GM21390 (cell line): ENCODE results near the gene RELN.
"Not testable (repeated sequence)": the region's sequence is repeated elsewhere in the genome, so short reads cannot be mapped to it uniquely, and the experiment has no call there.

ENCODE experiments used
- ATAC-seq: cut with Tn5 transposase; IDR thresholded peaks from one replicate; pipeline ENCODE4 v1.9.1; 2021; ENCODE audit not compliant: unreplicated experiment

Gene RELN

GRCh38 chr7:103795787-103796186 is 193.7 kb downstream of the RELN start:
- no peak for ATAC-seq

DNA sequence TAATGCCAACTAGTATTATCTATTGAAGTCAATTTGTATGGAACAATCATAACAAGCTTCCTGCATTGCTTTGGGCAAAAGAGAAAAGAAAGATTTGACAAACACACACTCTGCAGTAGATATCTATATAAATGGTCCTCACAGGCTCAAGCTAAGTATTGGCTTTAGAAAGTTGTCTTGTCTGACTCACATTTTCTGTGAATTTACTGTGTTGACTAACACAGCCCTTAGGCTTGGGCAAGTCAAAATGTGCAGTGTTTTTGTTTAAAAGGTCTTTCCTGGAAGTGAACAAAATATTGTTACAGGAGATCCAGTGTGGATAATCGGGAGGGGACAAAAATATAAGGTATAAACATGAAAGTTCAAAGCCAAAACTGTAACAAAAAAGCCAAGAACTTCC is 194.4 kb downstream of the RELN start:
- ATAC-seq: no peak

DNA sequence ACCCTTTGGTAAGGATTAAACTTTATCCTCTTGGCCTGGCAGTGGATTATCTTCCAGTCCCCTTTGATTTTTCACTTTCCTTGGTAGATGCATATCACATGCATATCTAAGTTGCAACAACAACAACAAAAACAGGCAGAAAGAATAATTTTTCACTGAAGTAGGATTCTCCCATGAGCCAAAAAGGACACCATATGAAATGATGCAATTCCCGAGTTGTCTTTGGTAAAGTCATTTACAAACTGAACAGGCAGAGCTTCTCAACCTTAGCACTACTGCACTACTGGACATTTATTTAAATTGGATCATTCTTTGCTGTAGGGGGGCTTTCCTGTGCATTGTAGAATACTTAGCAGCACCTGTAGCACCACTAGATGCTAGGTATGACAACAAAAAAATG is 195.0 kb downstream of the RELN start:
- no peak for ATAC-seq

DNA sequence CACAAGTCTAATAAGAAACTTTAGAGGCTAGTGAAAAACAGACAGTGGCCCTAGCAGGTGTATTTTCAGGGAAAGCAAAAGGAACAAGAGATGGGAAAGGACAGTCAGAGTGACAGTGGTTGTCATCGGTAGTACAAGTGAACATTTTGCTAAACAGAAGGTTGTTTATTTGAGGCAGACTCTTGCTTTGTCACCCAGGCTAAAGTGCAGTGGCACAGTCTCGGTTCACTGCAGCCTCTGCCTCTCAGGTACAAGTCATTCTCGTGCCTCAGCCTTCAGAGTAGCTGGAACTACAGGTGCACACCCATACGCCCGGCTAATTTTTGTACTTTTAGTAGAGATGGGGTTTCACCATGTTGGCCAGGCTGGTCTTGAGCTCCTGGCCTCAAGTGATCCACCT is 195.8 kb downstream of the RELN start:
- no peak for ATAC-seq

DNA sequence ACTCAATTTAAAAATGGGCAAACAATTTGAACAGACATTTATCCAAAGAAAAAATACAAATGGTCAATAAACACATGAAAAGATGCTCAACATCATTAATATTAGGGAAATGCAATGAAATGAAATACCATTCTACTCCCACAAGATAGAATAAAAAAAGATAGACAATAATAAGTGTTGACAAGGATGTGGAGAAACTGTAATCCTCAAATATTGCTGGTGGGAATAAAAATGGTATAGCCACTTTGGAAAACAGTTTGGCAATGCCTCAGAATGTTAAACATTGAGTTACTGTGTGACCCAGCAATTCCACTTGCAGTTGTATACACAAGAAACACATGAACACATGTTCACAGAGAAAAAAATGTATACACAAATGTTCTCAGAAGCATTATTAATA is 197.6 kb downstream of the RELN start:
- no peak for ATAC-seq

DNA sequence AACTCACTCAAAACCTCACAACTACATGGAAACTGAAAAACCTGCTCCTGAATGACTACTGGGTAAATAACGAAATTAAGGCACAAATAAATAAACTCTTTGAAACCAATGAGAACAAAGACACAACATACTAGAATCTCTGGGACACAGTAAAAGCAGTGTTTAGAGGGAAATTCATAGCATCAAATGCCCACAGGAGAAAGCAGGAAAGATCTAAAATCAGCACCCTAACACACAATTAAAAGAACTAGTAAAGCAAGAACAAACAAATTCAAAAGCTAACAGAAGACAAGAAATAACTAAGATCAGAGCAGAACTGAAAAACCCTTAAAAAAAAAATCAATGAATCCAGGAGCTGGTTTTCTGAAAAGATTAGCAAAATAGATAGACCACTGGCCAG is 202.4 kb downstream of the RELN start:
- not testable (repeated sequence) for ATAC-seq

GRCh38 chr7:103784646-103785286 is 204.7 kb downstream of the RELN start:
- ATAC-seq: no peak

DNA sequence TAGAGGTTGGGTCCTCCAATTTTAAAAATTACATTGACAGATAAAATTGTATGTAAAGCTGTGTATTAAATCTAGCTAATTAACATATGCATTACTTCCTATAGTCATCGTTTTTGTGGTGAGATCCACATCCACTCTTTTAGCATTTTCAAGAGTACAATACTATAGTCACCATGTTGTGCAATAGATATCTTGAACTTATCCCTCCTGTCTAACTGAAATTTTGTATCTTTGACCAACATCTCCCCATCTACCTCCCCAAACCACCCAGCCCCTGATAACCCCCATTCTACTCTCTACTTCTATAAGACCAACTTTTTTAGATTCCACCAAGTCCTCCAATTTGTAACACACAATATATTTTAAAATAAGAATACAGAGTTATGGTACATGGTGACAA is 208.0 kb downstream of the RELN start:
- no peak for ATAC-seq

GRCh38 chr7:103780561-103780960 is 208.9 kb downstream of the RELN start:
- not testable (repeated sequence) for ATAC-seq

GRCh38 chr7:103777440-103777839 is 212.0 kb downstream of the RELN start:
- no peak for ATAC-seq

DNA sequence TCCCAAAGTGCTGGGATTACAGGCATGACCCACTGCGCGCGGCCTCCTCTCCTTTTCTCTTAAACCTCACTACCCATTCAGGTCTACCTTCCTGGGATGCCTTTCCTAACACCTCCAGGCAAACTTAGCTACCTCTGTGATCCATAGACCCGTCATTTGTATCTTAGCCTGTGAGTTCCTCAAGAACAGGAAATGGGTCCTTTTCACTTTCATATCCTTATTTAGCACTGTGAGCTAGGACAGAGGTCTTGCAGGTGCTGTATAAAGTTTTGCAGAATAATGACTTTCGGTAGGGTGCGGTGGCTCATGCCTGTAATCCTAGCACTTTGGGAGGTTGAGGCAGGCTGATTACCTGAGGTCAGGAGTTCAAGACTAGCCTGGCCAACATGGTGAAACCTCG is 215.7 kb downstream of the RELN start:
- no peak for ATAC-seq

- no peak for ATAC-seq
Measured at GRCh38 chr7:103772171-103772773, 217.2 kb downstream of the RELN start.

- ATAC-seq: no peak
Measured at GRCh38 chr7:103771294-103771693, 218.2 kb downstream of the RELN start.

- ATAC-seq: no peak
Measured at GRCh38 chr7:103766660-103767059, 222.8 kb downstream of the RELN start.

DNA sequence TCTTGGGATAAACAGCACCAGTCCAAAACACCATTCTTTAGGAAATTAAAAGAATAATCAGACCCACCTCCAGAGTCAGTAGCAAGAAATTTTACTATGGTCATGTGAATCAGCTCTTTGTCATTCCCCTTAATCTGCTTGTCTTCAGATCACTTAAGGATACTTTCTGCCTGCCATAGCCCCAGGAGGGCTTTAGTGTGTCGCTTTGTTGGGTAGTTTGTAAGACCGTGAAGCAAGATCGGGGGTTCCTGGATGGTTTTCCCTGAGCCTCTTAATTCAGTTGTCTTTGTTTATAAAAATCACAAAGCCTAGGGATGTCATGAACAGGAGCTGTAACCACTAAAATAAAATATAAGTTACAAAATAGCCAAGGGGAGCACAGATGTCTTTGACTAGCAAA is 223.6 kb downstream of the RELN start:
- no peak for ATAC-seq

GRCh38 chr7:103764901-103765300 is 224.6 kb downstream of the RELN start:
- ATAC-seq: no peak

- ATAC-seq: no peak
Measured at GRCh38 chr7:103762877-103763276, 226.6 kb downstream of the RELN start.

DNA sequence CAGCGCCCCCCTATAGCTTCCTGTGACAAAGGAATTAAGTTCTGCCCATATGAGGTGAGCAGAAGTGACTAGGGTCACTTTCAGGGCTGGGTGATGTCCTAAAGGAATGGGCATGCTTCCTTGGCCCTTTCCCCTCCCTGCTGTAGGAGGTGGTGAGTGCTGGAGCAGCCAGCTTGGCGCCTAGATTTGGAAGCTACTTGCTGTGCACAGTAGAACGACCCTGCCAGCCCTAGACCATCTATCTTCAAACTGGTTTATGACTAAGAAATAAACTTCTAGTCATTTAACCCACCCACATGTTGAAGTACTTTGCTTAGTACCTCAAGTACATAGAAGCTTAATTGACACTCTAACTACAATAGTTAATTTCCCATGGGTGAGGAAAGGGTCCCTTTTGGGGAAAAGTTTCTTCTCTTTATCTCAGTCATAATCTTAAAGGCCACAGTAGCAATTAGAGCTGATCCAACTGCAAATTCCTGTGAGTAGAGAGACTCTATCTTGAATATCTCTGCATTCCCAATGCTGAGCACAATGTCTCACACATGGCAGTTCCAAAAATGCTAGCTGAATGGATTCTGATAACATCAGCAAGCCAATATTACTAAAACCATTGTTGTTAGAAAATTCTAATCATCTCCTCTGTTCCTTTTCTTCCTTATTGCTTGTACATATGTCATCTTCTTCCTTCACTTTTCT is 227.2 kb downstream of the RELN start:
- ATAC-seq: no peak

- no peak for ATAC-seq
Measured at GRCh38 chr7:103752995-103753394, 236.5 kb downstream of the RELN start.

GRCh38 chr7:103751311-103751880 is 238.1 kb downstream of the RELN start:
- ATAC-seq: no peak

DNA sequence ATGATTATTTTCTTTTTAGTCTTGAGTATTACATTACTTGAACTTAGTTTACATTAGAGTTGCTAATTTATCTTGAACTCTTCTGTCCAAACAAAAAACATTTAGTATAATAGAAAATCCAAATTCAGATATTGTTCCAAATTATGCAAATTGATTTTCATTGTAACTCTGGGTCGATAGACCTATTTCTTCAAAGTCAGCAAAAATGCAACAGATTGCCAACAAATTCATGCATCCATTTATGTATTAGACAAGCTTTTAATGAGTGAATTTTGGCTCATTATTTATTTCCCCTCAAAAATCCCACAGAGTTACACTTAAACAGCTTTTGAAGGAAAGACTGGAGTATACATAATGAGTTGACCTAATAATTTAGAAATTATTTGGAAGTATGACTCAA is 240.8 kb downstream of the RELN start:
- no peak for ATAC-seq

DNA sequence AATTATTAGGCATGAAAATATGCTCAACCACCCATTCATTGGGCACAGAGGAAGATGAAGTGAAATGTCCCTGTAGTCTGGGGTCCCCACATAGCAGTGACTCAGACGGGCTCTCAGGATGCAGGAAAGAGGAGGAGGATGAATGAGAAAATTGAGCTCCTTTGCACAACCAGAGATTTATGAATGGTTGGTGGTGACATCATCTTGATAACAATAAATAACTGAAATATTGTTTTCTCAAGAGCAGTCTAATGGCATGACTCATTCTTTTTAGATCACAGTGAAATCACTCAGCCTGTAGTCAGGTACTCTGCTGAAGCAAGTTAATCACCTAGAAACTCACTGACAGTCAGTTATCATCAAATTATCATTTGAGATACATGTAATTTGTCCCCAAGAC is 254.1 kb downstream of the RELN start:
- ATAC-seq: no peak
